ENCODE data around the gene ANKRD36B. TPM values are rescaled to one million over a fixed set of nuclear protein-coding genes. Genes with fewer than 3 reads are reported as not detected.
"Not testable (repeated sequence)": the region's sequence is repeated elsewhere in the genome, so short reads cannot be mapped to it uniquely, and the experiment has no call there.

Gene ANKRD36B
- 10 to 100 TPM; 23.1 to 37.8 (median 23.1) TPM for total RNA-seq
- long read RNA-seq, donor 1, partial matches to known transcripts, result 1 of 1 reads
- long read RNA-seq, donor 1, other reads (novel, unspliced or antisense), result 0 of 1 reads
- long read RNA-seq, donor 2, partial matches to known transcripts, result 6 of 15 reads
- long read RNA-seq, donor 2, other reads (novel, unspliced or antisense), result 8 of 15 reads

- H3K9me3 ChIP-seq; H3K4me1 ChIP-seq (ENCODE audit: low read depth); H3K36me3 ChIP-seq (ENCODE audit: low read depth): not testable (repeated sequence)
- intact Hi-C loops (cut with DNase I, micrococcal nuclease), result loop anchor here (5.0 to 10.0 kb wide), 2 partner anchors 105 to 107 kb away; no protein-coding TSS in a partner anchor
- DNase-seq (peak; percentile 80 to 93 (median 84)), ATAC-seq (peak; percentile 85)
- H3K4me3 ChIP-seq, result peak within 1 kb of the TSS; percentile 24
Measured at GRCh38 chr2:97589598-97590510, at the start of gene ANKRD36B. Gene ANKRD36B, minus strand, starts transcription at chr2:97589877. Its CDS starts 192 bp downstream, at chr2:97589685.

GRCh38 chr2:97626049-97626430 is 36.4 kb upstream of the ANKRD36B start:
- H3K36me3 ChIP-seq (ENCODE audit: low read depth); ATAC-seq; H3K4me1 ChIP-seq (ENCODE audit: low read depth); intact Hi-C loops (cut with DNase I, micrococcal nuclease); H3K9me3 ChIP-seq; DNase-seq; H3K4me3 ChIP-seq: not testable (repeated sequence)

- DNase-seq; H3K36me3 ChIP-seq (ENCODE audit: low read depth); H3K9me3 ChIP-seq; intact Hi-C loops (cut with DNase I, micrococcal nuclease); H3K4me3 ChIP-seq; H3K4me1 ChIP-seq (ENCODE audit: low read depth); ATAC-seq: not testable (repeated sequence)
Measured at GRCh38 chr2:97625354-97626048, 35.8 kb upstream of the ANKRD36B start.

- ATAC-seq; DNase-seq; H3K4me3 ChIP-seq; H3K9me3 ChIP-seq; H3K36me3 ChIP-seq (ENCODE audit: low read depth); H3K4me1 ChIP-seq (ENCODE audit: low read depth); intact Hi-C loops (cut with DNase I, micrococcal nuclease): not testable (repeated sequence)
Measured at GRCh38 chr2:97622976-97623375, 33.3 kb upstream of the ANKRD36B start.

DNA sequence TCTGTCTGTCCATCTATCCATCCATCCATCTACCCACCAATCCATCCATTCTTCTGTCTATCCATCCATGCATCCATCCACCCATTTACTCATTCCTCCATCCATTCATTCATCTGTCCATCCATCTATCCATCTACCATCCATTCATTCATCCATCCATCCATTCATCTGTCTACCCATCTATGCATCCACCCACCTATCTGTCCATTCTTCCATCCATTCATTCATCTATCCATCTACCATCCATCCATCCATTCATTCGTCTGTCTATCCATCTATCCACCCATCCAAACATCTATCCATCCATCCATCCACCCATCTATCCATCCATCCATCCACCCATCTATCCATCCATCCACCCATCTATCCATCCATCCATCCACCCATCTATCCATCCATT is 30.8 kb upstream of the ANKRD36B start:
- H3K9me3 ChIP-seq; intact Hi-C loops (cut with DNase I, micrococcal nuclease); H3K4me1 ChIP-seq (ENCODE audit: low read depth); DNase-seq; H3K36me3 ChIP-seq (ENCODE audit: low read depth); H3K4me3 ChIP-seq; ATAC-seq: not testable (repeated sequence)

DNA sequence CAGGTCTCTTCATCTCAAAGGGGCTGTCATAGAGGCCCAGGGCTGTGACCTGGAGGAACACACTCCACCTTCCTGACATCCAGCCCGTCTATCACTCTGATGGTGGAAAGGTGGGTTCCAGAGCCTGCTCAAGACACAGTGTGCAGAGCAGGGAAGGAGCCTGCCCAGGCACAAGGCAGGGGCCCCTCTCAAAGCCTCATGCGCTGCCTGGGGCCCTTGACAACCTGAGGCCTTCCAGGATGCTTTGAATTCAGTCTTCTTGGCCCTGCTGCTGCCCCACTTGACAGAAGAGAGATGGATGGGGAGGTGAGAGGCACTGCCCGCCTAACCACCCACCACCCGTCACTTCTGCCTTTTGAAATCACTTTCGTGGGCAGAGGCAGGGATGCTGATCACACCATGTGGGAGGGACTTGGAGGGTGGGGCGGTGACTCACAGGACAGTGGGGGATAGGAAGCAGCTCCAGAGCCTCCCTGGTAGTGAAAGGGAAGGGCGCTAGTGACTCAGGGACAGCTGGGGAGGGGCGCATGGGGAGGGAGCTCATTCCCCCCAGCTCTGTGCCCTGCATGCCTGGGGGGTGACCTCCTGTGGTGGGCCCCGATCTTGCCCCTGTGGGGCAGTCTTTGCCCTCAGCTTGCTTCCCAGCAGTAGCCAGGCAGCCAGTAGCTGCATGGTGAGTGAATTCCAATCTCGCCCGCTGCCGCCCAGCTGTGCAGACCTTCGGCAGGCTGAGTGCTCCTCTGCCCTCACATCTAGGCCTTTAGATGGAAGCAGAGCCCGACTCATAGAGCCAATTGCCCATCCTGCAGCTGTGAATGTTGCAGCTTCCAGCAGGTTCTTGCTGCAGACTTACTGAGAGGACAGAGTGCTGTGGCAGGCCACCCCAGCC is 29.5 kb upstream of the ANKRD36B start:
- DNase-seq; H3K9me3 ChIP-seq; intact Hi-C loops (cut with DNase I, micrococcal nuclease); H3K4me3 ChIP-seq; H3K4me1 ChIP-seq (ENCODE audit: low read depth); H3K36me3 ChIP-seq (ENCODE audit: low read depth): not testable (repeated sequence)
- peak; percentile 54 for ATAC-seq

- Histone ChIP-seq H3K4me1 (ENCODE audit: low read depth) (no peaks in the 10 kb centered on the region), H3K36me3 (ENCODE audit: low read depth) (no peaks in the 10 kb centered on the region), H3K4me3 (no peak overlapping the region), H3K9me3 (no peaks in the 10 kb centered on the region)
- TF ChIP-seq CTCF (IDR thresholded peaks at IDR 0.05), result no peak
- ATAC-seq, result no peak
- intact Hi-C loops (cut with DNase I, micrococcal nuclease), result no loop called here
- no peak for DNase-seq
Measured at GRCh38 chr2:97617911-97618310, 28.2 kb upstream of the ANKRD36B start.

DNA sequence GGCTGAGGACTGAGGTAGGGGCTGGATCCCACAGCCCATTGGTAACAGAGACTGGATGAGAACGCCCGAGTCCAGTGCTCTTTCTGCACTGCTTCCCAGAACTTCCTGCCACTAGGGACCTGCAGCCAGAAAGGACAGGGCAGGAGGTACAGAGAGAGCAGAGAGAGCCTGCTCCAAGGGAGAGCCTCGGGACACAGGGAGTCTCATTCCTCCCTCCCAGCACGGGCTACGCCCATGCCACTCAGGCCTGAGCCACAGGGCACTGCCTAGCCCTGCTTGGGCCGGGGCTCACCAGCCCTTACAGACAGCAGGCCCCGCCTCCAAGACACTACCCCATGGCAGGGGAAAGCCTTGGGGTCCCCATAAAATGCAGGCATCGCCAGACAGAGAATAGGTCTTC is 26.1 kb upstream of the ANKRD36B start:
- intact Hi-C loops (cut with DNase I, micrococcal nuclease); DNase-seq; H3K36me3 ChIP-seq (ENCODE audit: low read depth); H3K4me3 ChIP-seq; H3K9me3 ChIP-seq; H3K4me1 ChIP-seq (ENCODE audit: low read depth): not testable (repeated sequence)
- peak; percentile 32 for ATAC-seq

DNA sequence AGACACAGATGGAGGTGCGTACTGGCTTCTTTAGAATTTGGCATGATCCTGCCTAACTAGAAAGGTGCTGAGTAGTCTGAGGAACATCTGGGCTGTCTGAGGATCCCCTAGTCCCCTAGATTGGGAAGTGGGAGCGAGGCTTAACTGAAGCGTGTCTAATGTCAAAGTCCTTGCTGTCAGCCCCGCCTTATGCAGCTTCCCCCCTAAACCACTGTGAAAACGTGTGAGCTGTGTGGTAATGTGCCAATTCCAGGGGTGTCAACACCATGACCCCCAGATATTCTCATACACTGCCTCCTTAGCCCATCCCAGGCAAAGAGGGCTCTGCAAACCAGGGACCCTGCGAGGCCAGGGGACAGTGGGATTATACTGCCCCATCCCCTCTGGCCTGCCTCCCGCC is 22.2 kb upstream of the ANKRD36B start:
- DNase-seq; intact Hi-C loops (cut with DNase I, micrococcal nuclease); H3K4me3 ChIP-seq; H3K36me3 ChIP-seq (ENCODE audit: low read depth); ATAC-seq; H3K9me3 ChIP-seq; H3K4me1 ChIP-seq (ENCODE audit: low read depth): not testable (repeated sequence)

DNA sequence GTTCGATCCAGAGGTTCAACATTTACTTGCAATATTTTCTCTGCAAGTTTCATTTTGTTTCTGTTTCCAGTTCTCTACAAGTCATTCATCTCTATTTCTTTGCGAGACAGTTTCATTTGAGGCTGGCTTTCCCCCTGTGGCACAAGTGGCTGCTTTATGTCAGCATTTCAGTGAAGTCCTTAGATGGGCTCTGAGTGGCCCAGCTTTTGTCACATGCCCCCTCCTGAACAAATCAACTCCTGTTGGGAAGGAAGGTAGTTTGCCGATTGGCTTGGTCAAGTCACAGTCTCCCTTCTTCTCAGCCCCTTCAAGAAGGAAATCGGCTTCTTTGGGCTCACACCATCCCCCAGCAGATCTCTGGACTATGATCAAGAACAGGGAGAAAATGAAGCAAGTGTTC is 19.1 kb upstream of the ANKRD36B start:
- H3K4me1 ChIP-seq (ENCODE audit: low read depth); H3K4me3 ChIP-seq; ATAC-seq; intact Hi-C loops (cut with DNase I, micrococcal nuclease); H3K36me3 ChIP-seq (ENCODE audit: low read depth); DNase-seq; H3K9me3 ChIP-seq: not testable (repeated sequence)

DNA sequence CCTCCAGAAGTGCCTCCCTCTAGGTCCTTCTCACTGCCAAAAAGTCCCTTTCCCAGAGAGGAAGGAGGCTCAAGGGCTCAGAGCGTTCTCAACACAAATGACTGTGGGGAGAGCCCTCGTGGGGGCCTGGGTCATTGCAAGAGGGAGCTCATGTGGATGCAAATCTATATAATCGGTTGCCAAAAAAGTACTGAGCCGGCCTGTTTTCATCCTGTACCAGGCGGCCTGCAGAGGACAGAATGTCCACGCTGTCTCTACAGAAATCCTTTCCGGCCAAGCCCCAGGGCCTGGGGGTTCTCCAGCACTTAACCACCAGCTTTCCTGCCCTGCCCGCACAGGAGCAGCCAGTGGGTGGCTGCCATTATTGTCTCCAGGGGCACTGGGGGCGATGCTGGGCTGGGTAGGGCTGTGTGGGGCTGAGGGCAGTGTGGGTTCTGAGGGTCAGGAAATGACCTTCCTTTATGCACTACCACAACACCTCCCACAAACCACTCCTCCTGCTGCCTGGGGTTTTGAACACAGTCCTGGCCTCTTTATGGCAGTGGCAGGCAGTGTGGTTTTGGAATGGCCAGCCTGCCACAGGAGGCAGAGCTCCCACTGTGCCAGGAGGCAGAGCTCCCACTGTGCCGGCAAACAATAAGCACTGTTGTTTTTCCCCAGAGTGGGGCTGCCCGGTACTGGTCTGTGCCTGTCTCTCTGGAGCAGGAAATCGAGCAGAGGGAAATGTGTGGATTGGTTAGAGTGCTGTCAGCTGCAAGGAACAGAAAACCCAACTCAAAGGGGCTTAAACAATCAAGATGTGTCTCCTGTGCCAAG is 16.1 kb upstream of the ANKRD36B start:
- DNase-seq; H3K9me3 ChIP-seq; H3K4me3 ChIP-seq; intact Hi-C loops (cut with DNase I, micrococcal nuclease); H3K4me1 ChIP-seq (ENCODE audit: low read depth); ATAC-seq; H3K36me3 ChIP-seq (ENCODE audit: low read depth): not testable (repeated sequence)

GRCh38 chr2:97605109-97605508 is 15.4 kb upstream of the ANKRD36B start:
- H3K36me3 ChIP-seq (ENCODE audit: low read depth); H3K9me3 ChIP-seq; DNase-seq; H3K4me3 ChIP-seq; H3K4me1 ChIP-seq (ENCODE audit: low read depth); intact Hi-C loops (cut with DNase I, micrococcal nuclease): not testable (repeated sequence)
- ATAC-seq, result peak; percentile 42

Measured in mucosa of descending colon (tissue), 3 donors.